ENCODE results near the gene TAS2R41. TPM values are rescaled to one million over a fixed set of nuclear protein-coding genes. Genes with fewer than 3 reads are reported as not detected.

Gene TAS2R41
- polyA plus RNA-seq, 3 donors = 0.19 TPM; not detected in 2

GRCh38 chr7:143444063-143444782, 33.5 kb upstream of the TAS2R41 start:
- 96% methylated on average over 4 of the region's 6 CpGs for WGBS (ENCODE audit: insufficient coverage)
- Histone ChIP-seq H3K27ac (ENCODE audit: low read depth in 1 of 2, low read length in 2 of 2) (no peak overlapping the region), H3K79me2 (ENCODE audit: insufficient read depth, low read length) (no peaks in the 10 kb centered on the region), H3K9me3 (replicated peaks in 1 of 2; ENCODE audit: control insufficient read depth in 1 of 2, insufficient read depth in 1 of 2, low read length in 2 of 2) (no peaks in the 10 kb centered on the region), H4K20me1 (ENCODE audit: insufficient read depth, low read length) (no peaks in the 10 kb centered on the region), H3K4me1 (ENCODE audit: control insufficient read depth in 1 of 2, insufficient read depth in 2 of 2, low read length in 2 of 2) (no peaks in the 10 kb centered on the region), H3K4me2 (replicated peaks; ENCODE audit: extremely low read depth, low read length, poor library complexity, severe bottlenecking) (no peak overlapping the region), H3K36me3 (replicated peaks in 1 of 2; ENCODE audit: control insufficient read depth in 1 of 2, insufficient read depth in 2 of 2, low read length in 2 of 2) (peaks cover 0 to 40% of the 10 kb centered on the region in 2 donors), H3K4me3 (replicated peaks in 1 of 3; ENCODE audit: low read depth in 2 of 3, low read length in 3 of 3) (no peak overlapping the region), H3K27me3 (ENCODE audit: control insufficient read depth in 2 of 2, insufficient read depth in 2 of 2, low read length in 2 of 2) (no peaks in the 10 kb centered on the region), H3K9ac (ENCODE audit: insufficient read depth, low read length, poor library complexity, severe bottlenecking) (no peak overlapping the region), H2AFZ (ENCODE audit: insufficient read depth, low read depth, low read length, poor library complexity, severe bottlenecking) (no peak overlapping the region)
- no peaks in the 10 kb centered on the region for H3K27me3 Mint-ChIP-seq (ENCODE audit: low read depth in 3 of 3)
- no peak for DNase-seq
- H3K4me1 Mint-ChIP-seq = no peaks in the 10 kb centered on the region
- no peaks in the 10 kb centered on the region for H3K9me3 Mint-ChIP-seq
- TF ChIP-seq CTCF (IDR thresholded peaks at IDR 0.05) = no peak
- intact Hi-C loops (cut with micrococcal nuclease) = no loop called here
- peaks cover 5 to 6% of the 10 kb centered on the region in 2 donors for H3K36me3 Mint-ChIP-seq
- no peak overlapping the region for H3K27ac Mint-ChIP-seq
- H3K4me3 Mint-ChIP-seq = no peak overlapping the region

- H3K9ac ChIP-seq (ENCODE audit: insufficient read depth, low read length, poor library complexity, severe bottlenecking) = no peak overlapping the region
- H3K4me2 ChIP-seq (replicated peaks; ENCODE audit: extremely low read depth, low read length, poor library complexity, severe bottlenecking) = no peak overlapping the region
- H3K36me3 ChIP-seq (replicated peaks in 1 of 2; ENCODE audit: control insufficient read depth in 1 of 2, insufficient read depth in 2 of 2, low read length in 2 of 2) = peaks cover 0 to 40% of the 10 kb centered on the region in 2 donors
- H3K4me3 Mint-ChIP-seq = no peak overlapping the region
- H3K27ac ChIP-seq (ENCODE audit: low read depth in 1 of 2, low read length in 2 of 2) = no peak overlapping the region
- intact Hi-C loops (cut with micrococcal nuclease) = no loop called here
- H3K9me3 Mint-ChIP-seq = no peaks in the 10 kb centered on the region
- no peaks in the 10 kb centered on the region for H3K27me3 Mint-ChIP-seq (ENCODE audit: low read depth in 3 of 3)
- TF ChIP-seq CTCF (IDR thresholded peaks at IDR 0.05) = no peak
- H3K27me3 ChIP-seq (ENCODE audit: control insufficient read depth in 2 of 2, insufficient read depth in 2 of 2, low read length in 2 of 2) = no peaks in the 10 kb centered on the region
- 100% methylated on average over 1 of the region's 1 CpG for WGBS (ENCODE audit: insufficient coverage)
- no peaks in the 10 kb centered on the region for H3K4me1 Mint-ChIP-seq
- H3K79me2 ChIP-seq (ENCODE audit: insufficient read depth, low read length) = no peaks in the 10 kb centered on the region
- no peaks in the 10 kb centered on the region for H3K4me1 ChIP-seq (ENCODE audit: control insufficient read depth in 1 of 2, insufficient read depth in 2 of 2, low read length in 2 of 2)
- no peaks in the 10 kb centered on the region for H3K9me3 ChIP-seq (replicated peaks in 1 of 2; ENCODE audit: control insufficient read depth in 1 of 2, insufficient read depth in 1 of 2, low read length in 2 of 2)
- H3K27ac Mint-ChIP-seq = no peak overlapping the region
- no peak for DNase-seq
- peaks cover 5 to 6% of the 10 kb centered on the region in 2 donors for H3K36me3 Mint-ChIP-seq
- H3K4me3 ChIP-seq (replicated peaks in 1 of 3; ENCODE audit: low read depth in 2 of 3, low read length in 3 of 3) = no peak overlapping the region
- no peaks in the 10 kb centered on the region for H4K20me1 ChIP-seq (ENCODE audit: insufficient read depth, low read length)
- no peak overlapping the region for H2AFZ ChIP-seq (ENCODE audit: insufficient read depth, low read depth, low read length, poor library complexity, severe bottlenecking)
These were observed 32.9 kb upstream of the TAS2R41 start for GRCh38 chr7:143444785-143445184.
